ENCODE results near the gene HEXB. TPM values are rescaled to one million over a fixed set of nuclear protein-coding genes. Genes with fewer than 3 reads are reported as not detected.

The HEXB gene
- total and polyA plus RNA-seq, 4 donors = 88.9 to 170 (median 153) TPM

DNA sequence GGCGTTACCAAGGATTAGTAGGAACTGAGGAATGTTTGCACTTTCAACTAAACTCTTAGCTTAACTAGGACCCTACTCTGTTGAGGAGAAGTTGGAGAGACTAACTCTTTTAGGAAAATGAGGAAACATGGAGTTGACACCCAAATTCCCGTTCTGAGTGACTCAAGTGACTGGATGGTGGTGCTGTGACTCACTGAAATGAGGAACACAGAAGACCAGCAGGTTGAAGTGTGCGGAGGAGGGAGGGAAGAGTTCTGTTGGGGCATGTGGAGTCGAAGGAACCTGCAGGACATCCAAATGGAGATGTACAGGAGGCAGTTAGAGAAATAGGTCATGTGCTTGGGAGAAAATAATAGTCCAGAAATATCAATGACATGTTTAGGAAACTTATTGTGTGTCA lies 8.2 kb downstream of the HEXB start:
- TF ChIP-seq, protein P1, sequence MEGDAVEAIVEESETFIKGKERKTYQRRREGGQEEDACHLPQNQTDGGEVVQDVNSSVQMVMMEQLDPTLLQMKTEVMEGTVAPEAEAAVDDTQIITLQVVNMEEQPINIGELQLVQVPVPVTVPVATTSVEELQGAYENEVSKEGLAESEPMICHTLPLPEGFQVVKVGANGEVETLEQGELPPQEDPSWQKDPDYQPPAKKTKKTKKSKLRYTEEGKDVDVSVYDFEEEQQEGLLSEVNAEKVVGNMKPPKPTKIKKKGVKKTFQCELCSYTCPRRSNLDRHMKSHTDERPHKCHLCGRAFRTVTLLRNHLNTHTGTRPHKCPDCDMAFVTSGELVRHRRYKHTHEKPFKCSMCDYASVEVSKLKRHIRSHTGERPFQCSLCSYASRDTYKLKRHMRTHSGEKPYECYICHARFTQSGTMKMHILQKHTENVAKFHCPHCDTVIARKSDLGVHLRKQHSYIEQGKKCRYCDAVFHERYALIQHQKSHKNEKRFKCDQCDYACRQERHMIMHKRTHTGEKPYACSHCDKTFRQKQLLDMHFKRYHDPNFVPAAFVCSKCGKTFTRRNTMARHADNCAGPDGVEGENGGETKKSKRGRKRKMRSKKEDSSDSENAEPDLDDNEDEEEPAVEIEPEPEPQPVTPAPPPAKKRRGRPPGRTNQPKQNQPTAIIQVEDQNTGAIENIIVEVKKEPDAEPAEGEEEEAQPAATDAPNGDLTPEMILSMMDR (IDR thresholded peaks at IDR 0.05; ENCODE audit: control extremely low read depth, extremely low read depth) = no peak
- Histone ChIP-seq H3K27ac (ENCODE audit: low read depth in 1 of 2, low read length in 1 of 2) (no peak overlapping the region), H3K4me3 (no peak overlapping the region), H3K9me3 (ENCODE audit: control insufficient read depth in 4 of 4, insufficient read depth in 3 of 4, low read length in 3 of 4) (no peaks in the 10 kb centered on the region), H3K36me3 (ENCODE audit: control insufficient read depth in 4 of 4, insufficient read depth in 4 of 4, low read length in 4 of 4) (peaks cover 0 to 15% (median 8%) of the 10 kb centered on the region in 4 donors), H3K27me3 (ENCODE audit: control insufficient read depth in 3 of 3, insufficient read depth in 3 of 3, low read length in 2 of 3) (peaks cover 0 to 2% (median 0%) of the 10 kb centered on the region in 3 donors), H3K9ac (ENCODE audit: insufficient read depth in 1 of 2, low read length in 2 of 2) (no peak overlapping the region), H3K4me1 (ENCODE audit: control insufficient read depth in 5 of 5, insufficient read depth in 5 of 5, low read length in 5 of 5) (no peaks in the 10 kb centered on the region)
- WGBS, 2 donors = 85 to 88% methylated on average over 4 of the region's 4 CpGs
- no peak for ATAC-seq (ENCODE audit: insufficient read depth, low FRiP score)
- DNase-seq = no peak

DNA sequence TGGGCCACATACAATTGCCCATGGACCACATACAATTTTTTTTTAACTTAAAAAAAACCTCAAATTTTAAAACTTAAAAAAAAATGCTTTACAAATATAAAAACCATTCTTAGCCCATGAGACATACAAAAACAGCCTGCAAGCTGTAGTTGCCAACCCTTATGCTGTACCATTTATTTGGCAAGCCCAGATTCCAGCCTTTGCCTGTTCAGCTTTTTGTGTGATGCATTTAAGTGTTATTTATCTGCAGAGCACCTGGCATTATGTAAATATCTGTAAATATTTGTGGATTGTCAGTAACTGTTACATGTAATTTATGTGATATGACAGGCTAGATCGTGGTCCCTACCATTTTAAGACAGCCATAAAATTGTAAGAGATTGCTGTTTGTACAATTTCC lies 32.6 kb downstream of the HEXB start:
- peaks cover 7 to 29% (median 12%) of the 10 kb centered on the region in 4 donors for H3K36me3 ChIP-seq (ENCODE audit: control insufficient read depth in 4 of 4, insufficient read depth in 4 of 4, low read length in 4 of 4)
- no peak overlapping the region for H3K4me3 ChIP-seq
- TF ChIP-seq, protein P1 (IDR thresholded peaks at IDR 0.05; ENCODE audit: control extremely low read depth, extremely low read depth) = no peak
- ATAC-seq (ENCODE audit: insufficient read depth, low FRiP score) (no peak), DNase-seq (no peak)
- WGBS, 2 donors = 33 to 61% methylated on average over 1 of the region's 1 CpG
- H3K27me3 ChIP-seq (ENCODE audit: control insufficient read depth in 3 of 3, insufficient read depth in 3 of 3, low read length in 2 of 3) = no peaks in the 10 kb centered on the region
- no peak overlapping the region for H3K27ac ChIP-seq (ENCODE audit: low read depth in 1 of 2, low read length in 1 of 2)
- H3K9me3 ChIP-seq (ENCODE audit: control insufficient read depth in 4 of 4, insufficient read depth in 3 of 4, low read length in 3 of 4) = no peaks in the 10 kb centered on the region
- no peaks in the 10 kb centered on the region for H3K4me1 ChIP-seq (ENCODE audit: control insufficient read depth in 5 of 5, insufficient read depth in 5 of 5, low read length in 5 of 5)
- H3K9ac ChIP-seq (ENCODE audit: insufficient read depth in 1 of 2, low read length in 2 of 2) = no peak overlapping the region

DNA sequence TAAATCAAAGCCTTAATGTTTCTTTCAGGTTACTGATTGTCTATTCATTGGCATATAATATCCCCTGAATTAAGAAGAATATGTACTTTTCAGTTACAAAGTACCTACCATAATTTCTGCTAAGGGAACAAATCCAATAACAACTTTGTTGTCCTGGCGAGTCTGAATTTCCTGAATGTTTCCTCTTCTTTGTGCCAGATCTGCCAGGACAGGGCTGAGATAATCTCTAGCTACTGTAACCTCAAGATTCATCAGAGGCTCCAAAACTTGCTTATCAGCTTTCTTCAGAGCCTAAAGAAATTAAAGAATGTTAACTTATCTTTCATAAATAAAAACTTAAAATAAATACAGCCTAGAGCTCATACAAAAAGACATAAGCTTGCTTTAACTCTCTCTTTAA lies 37.2 kb downstream of the HEXB start:
- H3K36me3 ChIP-seq (ENCODE audit: control insufficient read depth in 4 of 4, insufficient read depth in 4 of 4, low read length in 4 of 4) = peaks cover 7 to 47% (median 19%) of the 10 kb centered on the region in 4 donors
- H3K9me3 ChIP-seq (ENCODE audit: control insufficient read depth in 4 of 4, insufficient read depth in 3 of 4, low read length in 3 of 4) = no peaks in the 10 kb centered on the region
- 66 to 87% methylated on average over 1 of the region's 1 CpG for WGBS, 2 donors
- DNase-seq = no peak
- no peak overlapping the region for H3K27ac ChIP-seq (ENCODE audit: low read depth in 1 of 2, low read length in 1 of 2)
- no peaks in the 10 kb centered on the region for H3K27me3 ChIP-seq (ENCODE audit: control insufficient read depth in 3 of 3, insufficient read depth in 3 of 3, low read length in 2 of 3)
- ATAC-seq (ENCODE audit: insufficient read depth, low FRiP score) = no peak
- no peaks in the 10 kb centered on the region for H3K4me1 ChIP-seq (ENCODE audit: control insufficient read depth in 5 of 5, insufficient read depth in 5 of 5, low read length in 5 of 5)
- H3K9ac ChIP-seq (ENCODE audit: insufficient read depth in 1 of 2, low read length in 2 of 2) = no peak overlapping the region
- TF ChIP-seq, protein P1 (IDR thresholded peaks at IDR 0.05; ENCODE audit: control extremely low read depth, extremely low read depth) = no peak
- H3K4me3 ChIP-seq = no peak overlapping the region

DNA sequence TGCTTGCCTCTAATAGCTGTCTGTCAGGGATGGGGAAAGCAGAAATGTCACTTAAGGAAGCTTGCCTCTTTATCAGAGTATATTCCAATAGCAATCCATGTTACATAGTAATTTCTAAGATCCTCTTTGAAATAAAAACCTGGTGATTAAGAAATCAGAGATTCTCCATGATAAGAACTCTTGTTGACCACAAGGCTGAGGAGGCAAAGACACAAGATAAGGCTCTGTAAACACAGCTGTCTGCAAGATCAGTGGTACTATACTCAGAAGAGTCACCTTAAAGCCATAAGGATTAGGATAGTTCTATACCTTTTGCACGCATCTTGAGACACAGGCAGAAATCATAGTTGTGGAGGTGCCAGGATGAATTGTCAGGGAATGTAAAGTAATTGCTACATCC lies 40.3 kb downstream of the HEXB start:
- H3K9me3 ChIP-seq (ENCODE audit: control insufficient read depth in 4 of 4, insufficient read depth in 3 of 4, low read length in 3 of 4) = no peaks in the 10 kb centered on the region
- no peaks in the 10 kb centered on the region for H3K4me1 ChIP-seq (ENCODE audit: control insufficient read depth in 5 of 5, insufficient read depth in 5 of 5, low read length in 5 of 5)
- ATAC-seq (ENCODE audit: insufficient read depth, low FRiP score) (no peak), DNase-seq (no peak)
- TF ChIP-seq, protein P1 (IDR thresholded peaks at IDR 0.05; ENCODE audit: control extremely low read depth, extremely low read depth) = no peak
- 93 to 97% methylated on average over 1 of the region's 1 CpG for WGBS, 2 donors
- H3K36me3 ChIP-seq (ENCODE audit: control insufficient read depth in 4 of 4, insufficient read depth in 4 of 4, low read length in 4 of 4) = peaks cover 7 to 40% (median 21%) of the 10 kb centered on the region in 4 donors
- no peaks in the 10 kb centered on the region for H3K27me3 ChIP-seq (ENCODE audit: control insufficient read depth in 3 of 3, insufficient read depth in 3 of 3, low read length in 2 of 3)
- H3K27ac ChIP-seq (ENCODE audit: low read depth in 1 of 2, low read length in 1 of 2) = no peak overlapping the region
- no peak overlapping the region for H3K4me3 ChIP-seq
- no peak overlapping the region for H3K9ac ChIP-seq (ENCODE audit: insufficient read depth in 1 of 2, low read length in 2 of 2)

Data from lung (tissue), 12 donors.